HL-60 (cell line): ENCODE data around the gene CDH23.

Source experiments
- DNase-seq, 2 experiments: peaks; one replicate each; pipeline ENCODE4 v3.0.0-alpha.2; 2010 to 2020; ENCODE audit warnings: low read depth in 1 of 2, low spot score in 1 of 2
- H3K27ac ChIP-seq: fragments of 250-450 bp; sonication (Bioruptor Pico); replicated peaks from 2 replicates; pipeline ENCODE4 v1.5.1; 2020; ENCODE audit warnings: mild to moderate bottlenecking, moderate library complexity
- H3K27me3 ChIP-seq: fragments of 250-450 bp; sonication (Bioruptor Pico); 2 replicates; pipeline ENCODE4 v1.5.1; 2021; ENCODE audit warnings: mild to moderate bottlenecking, moderate library complexity; ENCODE audit not compliant: insufficient read depth, poor library complexity, severe bottlenecking
- H3K4me3 ChIP-seq: replicated peaks from 2 replicates; pipeline ENCODE4 v1.5.1; 2011; ENCODE audit warnings: mild to moderate bottlenecking, control low read depth, low read length; ENCODE audit not compliant: insufficient read depth
- GABPA ChIP-seq: IDR thresholded peaks from 2 replicates; pipeline ENCODE4 v1.6.1; 2012; ENCODE audit warnings: low read depth
- POLR2AphosphoS5 ChIP-seq: IDR thresholded peaks from 2 replicates; pipeline ENCODE4 v1.6.1; 2012; ENCODE audit warnings: low read depth
- SPI1 ChIP-seq: IDR thresholded peaks from 2 replicates; pipeline ENCODE4 v1.6.1; 2012; ENCODE audit warnings: low read depth, mild to moderate bottlenecking, borderline replicate concordance
- TF ChIP-seq, protein P1 (sequence below): IDR thresholded peaks from one replicate; pipeline ENCODE4 v1.5.1; 2011; ENCODE audit warnings: low read length, control low read depth, inconsistent platforms; ENCODE audit not compliant: insufficient read depth
- TF ChIP-seq, protein P2 (sequence below): IDR thresholded peaks from 2 replicates; pipeline ENCODE4 v1.6.1; 2012; ENCODE audit warnings: low read depth; ENCODE audit not compliant: insufficient replicate concordance

Gene CDH23

DNA sequence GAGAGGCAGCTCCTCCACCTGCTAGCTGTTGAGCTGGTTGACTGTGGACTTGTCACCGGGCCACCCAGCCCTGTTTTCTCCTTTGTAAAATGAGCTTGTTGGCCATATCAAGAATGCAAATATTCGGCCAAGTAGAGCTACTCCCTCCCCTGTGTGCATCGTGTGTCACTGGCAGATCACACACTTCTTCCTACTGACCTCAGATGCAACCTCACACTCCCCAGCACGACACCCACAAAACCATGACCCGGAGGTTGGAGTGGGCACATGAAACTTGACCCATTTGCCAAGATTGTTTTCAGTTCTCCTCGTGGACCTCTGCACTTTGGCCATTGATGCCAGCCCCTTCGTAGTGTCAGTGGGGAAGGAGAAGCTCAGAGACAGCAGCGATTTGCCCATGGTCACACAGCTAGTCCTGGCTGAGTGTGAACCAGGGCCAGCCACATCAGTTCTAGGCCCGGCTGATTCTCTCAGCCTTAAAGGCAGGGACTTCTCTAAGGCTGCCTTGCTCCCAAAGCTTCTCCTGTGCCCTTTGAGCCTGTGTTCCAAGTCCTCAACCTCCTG is 101.1 kb downstream of the CDH23 start:
- DNase-seq, result no peak
- no peak overlapping the region for H3K27ac ChIP-seq
- H3K4me3 ChIP-seq, result no peak overlapping the region
- TF ChIP-seq, protein P1, sequence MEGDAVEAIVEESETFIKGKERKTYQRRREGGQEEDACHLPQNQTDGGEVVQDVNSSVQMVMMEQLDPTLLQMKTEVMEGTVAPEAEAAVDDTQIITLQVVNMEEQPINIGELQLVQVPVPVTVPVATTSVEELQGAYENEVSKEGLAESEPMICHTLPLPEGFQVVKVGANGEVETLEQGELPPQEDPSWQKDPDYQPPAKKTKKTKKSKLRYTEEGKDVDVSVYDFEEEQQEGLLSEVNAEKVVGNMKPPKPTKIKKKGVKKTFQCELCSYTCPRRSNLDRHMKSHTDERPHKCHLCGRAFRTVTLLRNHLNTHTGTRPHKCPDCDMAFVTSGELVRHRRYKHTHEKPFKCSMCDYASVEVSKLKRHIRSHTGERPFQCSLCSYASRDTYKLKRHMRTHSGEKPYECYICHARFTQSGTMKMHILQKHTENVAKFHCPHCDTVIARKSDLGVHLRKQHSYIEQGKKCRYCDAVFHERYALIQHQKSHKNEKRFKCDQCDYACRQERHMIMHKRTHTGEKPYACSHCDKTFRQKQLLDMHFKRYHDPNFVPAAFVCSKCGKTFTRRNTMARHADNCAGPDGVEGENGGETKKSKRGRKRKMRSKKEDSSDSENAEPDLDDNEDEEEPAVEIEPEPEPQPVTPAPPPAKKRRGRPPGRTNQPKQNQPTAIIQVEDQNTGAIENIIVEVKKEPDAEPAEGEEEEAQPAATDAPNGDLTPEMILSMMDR, result no peak
- TF ChIP-seq POLR2AphosphoS5, result no peak
- TF ChIP-seq SPI1, result no peak
- H3K27me3 ChIP-seq, result no peaks in the 10 kb centered on the region

DNA sequence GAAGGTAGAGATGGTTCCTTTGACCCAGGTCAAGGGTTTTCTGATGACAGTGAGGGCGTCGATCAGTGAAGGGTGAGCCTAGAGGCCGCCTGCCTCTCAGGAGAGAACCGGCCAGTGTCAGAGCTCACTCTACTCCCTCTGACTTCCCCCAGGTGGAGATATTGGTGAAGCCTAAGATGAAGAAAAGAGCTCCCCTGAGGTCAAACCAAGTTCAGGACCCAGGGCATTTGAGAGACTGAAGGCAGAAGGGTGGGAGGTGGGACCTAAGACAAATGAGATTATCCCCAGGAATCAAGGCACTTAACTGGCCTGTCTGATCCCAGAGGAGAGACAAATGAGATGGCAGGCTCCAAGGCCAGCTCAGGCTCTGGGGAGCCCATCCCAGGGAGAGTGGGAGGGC is 104.7 kb downstream of the CDH23 start:
- H3K27ac ChIP-seq, result no peak overlapping the region
- TF ChIP-seq, protein P1, result no peak
- no peak for TF ChIP-seq SPI1
- TF ChIP-seq, protein P2, sequence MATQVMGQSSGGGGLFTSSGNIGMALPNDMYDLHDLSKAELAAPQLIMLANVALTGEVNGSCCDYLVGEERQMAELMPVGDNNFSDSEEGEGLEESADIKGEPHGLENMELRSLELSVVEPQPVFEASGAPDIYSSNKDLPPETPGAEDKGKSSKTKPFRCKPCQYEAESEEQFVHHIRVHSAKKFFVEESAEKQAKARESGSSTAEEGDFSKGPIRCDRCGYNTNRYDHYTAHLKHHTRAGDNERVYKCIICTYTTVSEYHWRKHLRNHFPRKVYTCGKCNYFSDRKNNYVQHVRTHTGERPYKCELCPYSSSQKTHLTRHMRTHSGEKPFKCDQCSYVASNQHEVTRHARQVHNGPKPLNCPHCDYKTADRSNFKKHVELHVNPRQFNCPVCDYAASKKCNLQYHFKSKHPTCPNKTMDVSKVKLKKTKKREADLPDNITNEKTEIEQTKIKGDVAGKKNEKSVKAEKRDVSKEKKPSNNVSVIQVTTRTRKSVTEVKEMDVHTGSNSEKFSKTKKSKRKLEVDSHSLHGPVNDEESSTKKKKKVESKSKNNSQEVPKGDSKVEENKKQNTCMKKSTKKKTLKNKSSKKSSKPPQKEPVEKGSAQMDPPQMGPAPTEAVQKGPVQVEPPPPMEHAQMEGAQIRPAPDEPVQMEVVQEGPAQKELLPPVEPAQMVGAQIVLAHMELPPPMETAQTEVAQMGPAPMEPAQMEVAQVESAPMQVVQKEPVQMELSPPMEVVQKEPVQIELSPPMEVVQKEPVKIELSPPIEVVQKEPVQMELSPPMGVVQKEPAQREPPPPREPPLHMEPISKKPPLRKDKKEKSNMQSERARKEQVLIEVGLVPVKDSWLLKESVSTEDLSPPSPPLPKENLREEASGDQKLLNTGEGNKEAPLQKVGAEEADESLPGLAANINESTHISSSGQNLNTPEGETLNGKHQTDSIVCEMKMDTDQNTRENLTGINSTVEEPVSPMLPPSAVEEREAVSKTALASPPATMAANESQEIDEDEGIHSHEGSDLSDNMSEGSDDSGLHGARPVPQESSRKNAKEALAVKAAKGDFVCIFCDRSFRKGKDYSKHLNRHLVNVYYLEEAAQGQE, result no peak
- TF ChIP-seq GABPA, result no peak
- TF ChIP-seq POLR2AphosphoS5, result no peak
- DNase-seq, result no peak
- no peak overlapping the region for H3K4me3 ChIP-seq
- H3K27me3 ChIP-seq, result no peaks in the 10 kb centered on the region

DNA sequence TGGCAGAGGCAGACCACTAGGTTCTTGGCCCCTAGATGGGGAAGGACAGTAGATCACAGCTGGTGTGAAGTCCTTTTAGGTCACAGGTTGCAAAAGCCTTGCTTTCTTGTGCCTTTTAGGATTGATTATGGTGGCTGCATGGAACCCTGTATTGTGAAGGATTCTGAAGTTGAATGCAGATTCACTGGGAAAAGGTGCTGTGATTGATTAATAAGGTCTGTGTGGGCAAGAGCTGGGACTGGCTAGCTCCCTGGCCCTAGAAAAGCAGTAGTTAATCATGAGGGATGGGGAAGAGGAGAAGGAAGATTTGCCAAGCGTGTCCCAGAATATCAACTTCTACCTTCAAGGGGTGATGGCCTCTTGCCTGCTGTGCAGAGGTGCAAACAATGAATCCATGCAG is 105.5 kb downstream of the CDH23 start:
- Histone ChIP-seq H3K27me3 (no peaks in the 10 kb centered on the region), H3K4me3 (no peak overlapping the region), H3K27ac (no peak overlapping the region)
- TF ChIP-seq, protein P2, result no peak
- TF ChIP-seq POLR2AphosphoS5, result no peak
- no peak for TF ChIP-seq GABPA
- no peak for DNase-seq

DNA sequence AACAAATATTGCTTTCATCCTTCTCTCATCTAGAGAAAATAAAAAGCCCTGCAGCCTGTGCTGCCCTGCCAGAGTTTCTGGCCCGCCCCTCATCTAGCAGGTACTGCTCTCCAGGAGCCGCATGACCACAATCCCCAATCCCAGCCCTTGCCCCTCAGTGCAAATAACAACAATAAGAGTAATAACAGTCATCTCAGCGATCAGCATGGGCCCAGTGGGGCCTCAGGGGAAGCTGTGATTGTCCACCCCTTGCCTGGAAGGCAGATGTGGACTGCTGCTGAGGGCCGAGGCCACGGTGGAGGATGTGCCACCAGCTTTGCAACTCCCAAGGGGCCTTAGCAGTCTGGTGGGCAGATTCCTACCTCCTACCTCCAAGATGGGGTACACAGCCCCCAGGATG is 106.1 kb downstream of the CDH23 start:
- H3K27ac ChIP-seq, result no peak overlapping the region

More for the DNA sequence above, 106.1 kb downstream of the CDH23 start:
- Histone ChIP-seq H3K27me3 (no peaks in the 10 kb centered on the region), H3K4me3 (no peak overlapping the region)
- DNase-seq, result no peak
- TF ChIP-seq, protein P2, result no peak
- no peak for TF ChIP-seq POLR2AphosphoS5
- TF ChIP-seq GABPA, result no peak
- TF ChIP-seq, protein P1, result no peak
- no peak for TF ChIP-seq SPI1
